GM12872 (cell line): Measurements from ENCODE around the gene TNNT1.
A peak's percentile ranks its signal among the peaks of the same experiment; 100 is the strongest.

Source experiments
- CTCF ChIP-seq: IDR thresholded peaks from 3 replicates; pipeline ENCODE4 v1.5.1; 2011; ENCODE audit warnings: low read depth, mild to moderate bottlenecking, low read length, moderate library complexity; ENCODE audit not compliant: insufficient read depth

Gene TNNT1

GRCh38 chr19:55091955-55092354, 57.1 kb downstream of the TNNT1 start:
- no peak for TF ChIP-seq CTCF

GRCh38 chr19:55091126-55091910, 57.7 kb downstream of the TNNT1 start:
- no peak for TF ChIP-seq CTCF

GRCh38 chr19:55090564-55090963, 58.4 kb downstream of the TNNT1 start:
- no peak for TF ChIP-seq CTCF

GRCh38 chr19:55089342-55089944, 59.6 kb downstream of the TNNT1 start:
- TF ChIP-seq CTCF = no peak

- peak; percentile 71 for TF ChIP-seq CTCF
Observed at GRCh38 chr19:55088543-55089341, 60.3 kb downstream of the TNNT1 start.

- no peak for TF ChIP-seq CTCF
Observed at GRCh38 chr19:55088021-55088451, 61.0 kb downstream of the TNNT1 start.

GRCh38 chr19:55087542-55087901, 61.5 kb downstream of the TNNT1 start:
- TF ChIP-seq CTCF = no peak
